ENCODE data around the gene AVPR1B.

GRCh38 chr1:206144605-206145004, 27.4 kb upstream of the AVPR1B start:
- no peak for TF ChIP-seq CTCF (optimal IDR thresholded peaks at IDR 0.05 in 1 of 3, IDR thresholded peaks at IDR 0.05 in 1 of 3, conservative IDR thresholded peaks at IDR 0.05 in 1 of 3; ENCODE audit: extremely low read depth in 1 of 3, insufficient read depth in 2 of 3, low read length in 3 of 3)
- TF ChIP-seq EZH2 (IDR thresholded peaks at IDR 0.05; ENCODE audit: low read length), result no peak
